GM23248 (cell line): ENCODE measurements around the gene ADK.

ENCODE experiments used
- EZH2 ChIP-seq: fragments of 200-600 bp; sonication (generic); IDR thresholded peaks from 2 replicates; pipeline ENCODE4 v1.6.1; 2018; ENCODE audit warnings: antibody characterized with exemption, mild to moderate bottlenecking; ENCODE audit not compliant: insufficient read depth, poor library complexity, severe bottlenecking
- EZH2phosphoT487 ChIP-seq: fragments of 200-600 bp; sonication (generic); IDR thresholded peaks from 2 replicates; pipeline ENCODE4 v1.6.1; 2018; ENCODE audit warnings: antibody characterized with exemption, moderate library complexity, mild to moderate bottlenecking, low read depth; ENCODE audit not compliant: insufficient read depth

GRCh38 chr10:74518061-74518460 lies 367.0 kb downstream of the ADK start:
- TF ChIP-seq EZH2 (no peak), EZH2phosphoT487 (no peak)
